ENCODE results near the gene ICE2. TPM values are rescaled to one million over a fixed set of nuclear protein-coding genes. Genes with fewer than 3 reads are reported as not detected.

The ICE2 gene
- total RNA-seq, 1 donor from 2014 or later: 67.2 TPM

DNA sequence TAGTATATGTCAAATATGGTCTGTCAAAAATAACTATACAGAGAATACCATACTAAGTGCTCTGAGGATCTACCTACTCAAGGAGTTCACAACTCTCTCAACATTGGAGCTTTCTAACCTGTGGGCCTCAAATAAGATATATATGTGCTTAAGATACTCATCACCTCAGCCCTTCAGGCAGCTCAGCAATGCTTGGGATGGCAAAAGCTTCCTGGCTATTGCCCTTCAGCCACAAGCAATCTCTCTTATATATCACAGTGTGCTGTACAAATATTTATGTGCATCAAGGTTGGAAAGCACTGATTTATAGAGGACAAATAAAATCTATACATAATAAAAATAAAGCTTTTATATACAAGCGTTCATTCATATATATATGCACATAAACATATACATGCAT, 40.3 kb downstream of the ICE2 start:
- Mint-ChIP-seq H3K9me3 (no peaks in the 10 kb centered on the region), H3K4me1 (peaks cover 17% of the 10 kb centered on the region), H3K27ac (no peak overlapping the region), H3K4me3 (no peak overlapping the region), H3K36me3 (peaks cover 13% of the 10 kb centered on the region), H3K27me3 (ENCODE audit: low read depth) (no peaks in the 10 kb centered on the region)
- DNase-seq (ENCODE audit: low spot score in 2 of 2, unreplicated experiment in 2 of 2): no peak
- TF ChIP-seq, protein P1, sequence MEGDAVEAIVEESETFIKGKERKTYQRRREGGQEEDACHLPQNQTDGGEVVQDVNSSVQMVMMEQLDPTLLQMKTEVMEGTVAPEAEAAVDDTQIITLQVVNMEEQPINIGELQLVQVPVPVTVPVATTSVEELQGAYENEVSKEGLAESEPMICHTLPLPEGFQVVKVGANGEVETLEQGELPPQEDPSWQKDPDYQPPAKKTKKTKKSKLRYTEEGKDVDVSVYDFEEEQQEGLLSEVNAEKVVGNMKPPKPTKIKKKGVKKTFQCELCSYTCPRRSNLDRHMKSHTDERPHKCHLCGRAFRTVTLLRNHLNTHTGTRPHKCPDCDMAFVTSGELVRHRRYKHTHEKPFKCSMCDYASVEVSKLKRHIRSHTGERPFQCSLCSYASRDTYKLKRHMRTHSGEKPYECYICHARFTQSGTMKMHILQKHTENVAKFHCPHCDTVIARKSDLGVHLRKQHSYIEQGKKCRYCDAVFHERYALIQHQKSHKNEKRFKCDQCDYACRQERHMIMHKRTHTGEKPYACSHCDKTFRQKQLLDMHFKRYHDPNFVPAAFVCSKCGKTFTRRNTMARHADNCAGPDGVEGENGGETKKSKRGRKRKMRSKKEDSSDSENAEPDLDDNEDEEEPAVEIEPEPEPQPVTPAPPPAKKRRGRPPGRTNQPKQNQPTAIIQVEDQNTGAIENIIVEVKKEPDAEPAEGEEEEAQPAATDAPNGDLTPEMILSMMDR (IDR thresholded peaks at IDR 0.05; ENCODE audit: unreplicated experiment): no peak

DNA sequence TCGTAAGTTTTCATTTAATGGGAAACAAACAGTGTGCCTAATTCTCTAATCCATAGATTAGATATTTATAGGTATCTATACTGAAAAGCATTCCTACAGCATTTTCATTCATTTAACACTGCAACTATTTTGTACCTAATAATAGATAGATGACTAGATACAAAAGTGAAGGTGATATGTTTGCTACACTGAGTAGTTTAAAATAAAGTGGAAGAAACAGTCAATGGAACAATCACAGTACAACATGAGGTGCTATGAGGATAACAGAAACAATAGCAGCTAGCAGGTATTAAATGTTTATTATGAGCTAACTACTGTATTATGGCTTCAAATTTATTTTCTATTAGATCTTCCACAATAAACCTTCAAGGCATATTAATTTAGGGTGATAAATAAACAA, 50.0 kb downstream of the ICE2 start:
- no peak for DNase-seq (ENCODE audit: low spot score in 2 of 2, unreplicated experiment in 2 of 2)
- no peak overlapping the region for H3K4me3 Mint-ChIP-seq

DNA sequence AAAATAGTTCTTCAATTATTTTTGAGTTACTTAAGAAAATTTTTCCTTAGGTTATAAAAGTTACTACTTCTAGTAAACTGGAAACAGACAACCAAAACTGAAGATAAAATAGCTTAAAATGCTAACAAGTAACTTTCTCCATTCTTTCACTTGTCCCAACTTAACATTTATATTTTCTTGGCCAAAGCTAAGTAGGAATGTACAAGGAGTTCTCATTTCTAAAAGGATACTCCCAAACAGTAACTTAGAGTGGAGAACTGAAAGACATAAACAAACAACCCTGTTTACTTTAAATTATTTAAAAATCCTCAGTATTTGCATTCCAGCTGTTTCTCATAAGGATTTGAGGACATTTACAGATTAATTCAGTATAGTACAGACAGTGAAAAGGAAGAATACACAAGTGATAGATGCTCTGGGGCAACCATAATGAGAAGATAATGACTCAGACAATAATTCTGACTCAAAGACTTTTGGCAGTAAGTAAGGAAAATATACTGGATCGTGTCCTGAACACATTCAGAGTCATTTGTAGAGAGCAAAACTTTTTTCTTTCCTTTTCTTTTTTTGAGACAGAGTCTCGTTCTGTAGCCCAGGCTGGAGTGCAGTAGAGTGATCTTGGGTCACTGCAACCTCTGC, 52.0 kb downstream of the ICE2 start:
- Mint-ChIP-seq H3K4me1 (peaks cover 36% of the 10 kb centered on the region), H3K27me3 (ENCODE audit: low read depth) (no peaks in the 10 kb centered on the region), H3K36me3 (peaks cover 20% of the 10 kb centered on the region), H3K27ac (peak overlapping the region; percentile 89), H3K4me3 (no peak overlapping the region), H3K9me3 (no peaks in the 10 kb centered on the region)
- DNase-seq (ENCODE audit: low spot score in 2 of 2, unreplicated experiment in 2 of 2): no peak
- TF ChIP-seq, protein P1 (IDR thresholded peaks at IDR 0.05; ENCODE audit: unreplicated experiment): no peak

More for the DNA sequence above, 50.0 kb downstream of the ICE2 start:
- Mint-ChIP-seq H3K36me3 (peaks cover 23% of the 10 kb centered on the region), H3K27me3 (ENCODE audit: low read depth) (no peaks in the 10 kb centered on the region), H3K4me1 (peaks cover 20% of the 10 kb centered on the region), H3K9me3 (no peaks in the 10 kb centered on the region), H3K27ac (no peak overlapping the region)
- TF ChIP-seq, protein P1 (IDR thresholded peaks at IDR 0.05; ENCODE audit: unreplicated experiment): no peak

DNA sequence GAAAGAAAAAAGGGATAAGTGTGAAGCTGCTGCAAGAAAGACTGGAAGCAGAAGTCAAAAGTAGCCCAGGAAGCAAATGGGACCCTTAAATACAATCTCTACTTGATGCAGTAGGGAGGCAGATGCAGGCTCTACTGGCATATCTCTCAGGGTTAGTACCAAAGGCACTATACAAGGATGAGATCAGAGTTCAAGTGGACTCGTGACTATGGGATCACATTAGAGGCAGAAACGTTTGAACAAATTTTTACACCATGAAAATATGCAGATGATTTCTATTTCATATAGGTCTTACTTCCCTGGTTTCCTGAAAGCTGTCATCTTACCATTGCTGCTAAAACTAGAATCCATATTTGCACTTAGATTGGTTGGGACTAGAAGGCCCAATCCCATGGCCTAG, 53.5 kb downstream of the ICE2 start:
- TF ChIP-seq, protein P1 (IDR thresholded peaks at IDR 0.05; ENCODE audit: unreplicated experiment): no peak
- Mint-ChIP-seq H3K27ac (peak overlapping the region; percentile 99), H3K4me1 (peaks cover 46% of the 10 kb centered on the region), H3K36me3 (peaks cover 11% of the 10 kb centered on the region), H3K9me3 (no peaks in the 10 kb centered on the region), H3K4me3 (no peak overlapping the region), H3K27me3 (ENCODE audit: low read depth) (no peaks in the 10 kb centered on the region)
- no peak for DNase-seq (ENCODE audit: low spot score in 2 of 2, unreplicated experiment in 2 of 2)

DNA sequence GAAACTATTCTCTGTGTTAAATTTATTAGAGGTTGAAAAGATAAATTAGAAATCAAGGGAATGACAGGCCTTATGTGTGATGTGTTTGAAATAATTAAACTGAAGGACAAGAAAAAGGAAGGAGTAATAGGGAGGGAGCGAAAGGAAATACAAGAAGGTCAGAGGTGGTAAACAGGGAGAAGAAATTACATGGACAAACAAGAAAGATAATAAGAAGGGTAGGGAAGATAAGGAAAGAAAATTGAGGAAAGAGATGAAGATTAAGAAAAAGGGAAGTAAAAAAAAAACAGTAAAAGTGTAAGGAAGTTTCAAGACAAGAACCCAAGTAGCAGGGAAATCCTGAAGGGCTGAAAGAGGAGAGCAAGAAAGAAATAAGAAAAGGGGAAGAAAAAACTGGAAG, 54.9 kb downstream of the ICE2 start:
- H3K4me1 Mint-ChIP-seq: peaks cover 61% of the 10 kb centered on the region
- no peaks in the 10 kb centered on the region for H3K9me3 Mint-ChIP-seq
- TF ChIP-seq, protein P1 (IDR thresholded peaks at IDR 0.05; ENCODE audit: unreplicated experiment): no peak
- H3K27me3 Mint-ChIP-seq (ENCODE audit: low read depth): no peaks in the 10 kb centered on the region
- H3K27ac Mint-ChIP-seq: peak overlapping the region; percentile 99
- no peak overlapping the region for H3K4me3 Mint-ChIP-seq
- no peak for DNase-seq (ENCODE audit: low spot score in 2 of 2, unreplicated experiment in 2 of 2)
- H3K36me3 Mint-ChIP-seq: peaks cover 5% of the 10 kb centered on the region
